ENCODE data around the gene LRMDA. TPM values are rescaled to one million over a fixed set of nuclear protein-coding genes. Genes with fewer than 3 reads are reported as not detected.

The LRMDA gene
- total RNA-seq, 1 experiment from 2014 or later = 1.2 TPM

DNA sequence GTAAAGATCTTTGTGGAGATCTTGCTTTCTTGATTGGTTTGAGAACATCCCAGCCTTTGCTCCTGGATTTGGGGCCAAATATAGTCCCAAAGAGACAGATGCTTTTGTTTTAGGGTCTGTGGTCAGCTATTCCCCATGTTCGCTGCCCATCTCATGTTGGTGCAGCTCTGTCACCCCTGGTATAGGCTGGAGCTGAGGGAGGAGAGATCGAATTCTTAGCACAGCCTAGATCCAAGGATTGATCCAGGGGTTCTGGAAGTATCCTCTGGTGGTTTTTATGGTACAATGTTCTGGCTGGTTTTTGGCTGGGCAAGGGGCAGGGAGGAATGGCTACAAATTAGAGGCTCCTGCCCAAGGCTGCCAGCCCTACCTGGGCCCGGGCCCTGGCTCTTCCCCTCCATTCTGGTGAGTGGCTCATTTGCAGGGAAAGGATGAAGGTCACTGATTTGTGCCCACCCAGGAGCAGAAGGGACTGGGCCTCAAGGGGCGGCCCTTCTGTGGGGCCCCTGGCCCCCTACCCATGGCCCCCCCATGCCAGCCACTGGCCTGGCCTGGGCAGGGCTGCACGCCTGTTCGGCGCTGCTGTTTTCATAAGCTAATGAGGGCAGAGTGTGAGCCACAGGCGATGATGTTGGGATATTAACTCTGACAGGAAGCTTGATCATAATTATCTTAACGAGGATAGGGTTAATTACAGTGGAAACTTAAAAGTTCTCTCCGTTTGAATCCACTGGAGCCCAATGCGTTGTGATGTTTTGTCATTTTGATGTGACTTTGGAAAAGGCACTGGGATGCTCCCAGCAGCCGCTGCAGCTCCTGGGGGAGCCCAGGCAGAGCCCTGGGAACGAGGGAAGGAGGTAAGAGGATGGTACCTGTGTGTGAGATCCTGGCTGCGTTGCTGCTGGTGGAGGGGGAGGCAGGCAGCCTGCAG is 600.6 kb downstream of the LRMDA start:
- H3K36me3 ChIP-seq (ENCODE audit: low read depth, low read length) = no peaks in the 10 kb centered on the region
- no peak for ATAC-seq
- no peak for DNase-seq
- ChIA-PET CTCF (interaction anchor here (1.0 kb wide), 1 partner anchor 630 kb away, joined by 3 read pairs; the partner anchor contains the start of gene ZNF503), POLR2A (ENCODE audit: unreplicated experiment) (interaction anchor here (0.6 kb wide), 1 partner anchor 492 kb away, joined by 5 read pairs; no protein-coding TSS in a partner anchor)
- H3K79me2 ChIP-seq (ENCODE audit: low read length) = no peaks in the 10 kb centered on the region
- no peak overlapping the region for H3K9ac ChIP-seq (ENCODE audit: low read length)
- no peaks in the 10 kb centered on the region for H3K9me3 ChIP-seq (ENCODE audit: low read length)
- no TSS peak for BruUV-seq (replicated peaks)
- peaks cover 19% of the 10 kb centered on the region for H3K4me1 ChIP-seq (ENCODE audit: insufficient read depth, low read length)
- no peak overlapping the region for H2AFZ ChIP-seq (ENCODE audit: low read length)
- peaks cover 27% of the 10 kb centered on the region for H3K27me3 ChIP-seq (ENCODE audit: low read length)
- H3K9me2 ChIP-seq (replicated peaks; ENCODE audit: low read length) = no peaks in the 10 kb centered on the region
- no peaks in the 10 kb centered on the region for H3F3A ChIP-seq (ENCODE audit: low read length, unreplicated experiment)
- H3K27ac ChIP-seq (ENCODE audit: low read length) = no peak overlapping the region
- H4K20me1 ChIP-seq (ENCODE audit: low read length) = no peaks in the 10 kb centered on the region
- H3K4me2 ChIP-seq (ENCODE audit: low read length) = no peak overlapping the region
- intact Hi-C loops (cut with micrococcal nuclease) = loop anchor here (5.0 to 10.0 kb wide), 3 partner anchors 497 to 975 kb away; no protein-coding TSS in a partner anchor
- no peak overlapping the region for H3K4me3 ChIP-seq (ENCODE audit: low read length)
- TF ChIP-seq, protein P1, sequence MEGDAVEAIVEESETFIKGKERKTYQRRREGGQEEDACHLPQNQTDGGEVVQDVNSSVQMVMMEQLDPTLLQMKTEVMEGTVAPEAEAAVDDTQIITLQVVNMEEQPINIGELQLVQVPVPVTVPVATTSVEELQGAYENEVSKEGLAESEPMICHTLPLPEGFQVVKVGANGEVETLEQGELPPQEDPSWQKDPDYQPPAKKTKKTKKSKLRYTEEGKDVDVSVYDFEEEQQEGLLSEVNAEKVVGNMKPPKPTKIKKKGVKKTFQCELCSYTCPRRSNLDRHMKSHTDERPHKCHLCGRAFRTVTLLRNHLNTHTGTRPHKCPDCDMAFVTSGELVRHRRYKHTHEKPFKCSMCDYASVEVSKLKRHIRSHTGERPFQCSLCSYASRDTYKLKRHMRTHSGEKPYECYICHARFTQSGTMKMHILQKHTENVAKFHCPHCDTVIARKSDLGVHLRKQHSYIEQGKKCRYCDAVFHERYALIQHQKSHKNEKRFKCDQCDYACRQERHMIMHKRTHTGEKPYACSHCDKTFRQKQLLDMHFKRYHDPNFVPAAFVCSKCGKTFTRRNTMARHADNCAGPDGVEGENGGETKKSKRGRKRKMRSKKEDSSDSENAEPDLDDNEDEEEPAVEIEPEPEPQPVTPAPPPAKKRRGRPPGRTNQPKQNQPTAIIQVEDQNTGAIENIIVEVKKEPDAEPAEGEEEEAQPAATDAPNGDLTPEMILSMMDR (conservative IDR thresholded peaks at IDR 0.05; ENCODE audit: low read depth, low read length) = no peak
- no peak for TF ChIP-seq EZH2phosphoT487 (IDR thresholded peaks at IDR 0.05; ENCODE audit: borderline replicate concordance, low read length)
- TF ChIP-seq EZH2 (IDR thresholded peaks at IDR 0.05; ENCODE audit: low read length, unreplicated experiment) = no peak

- H3K4me2 ChIP-seq (ENCODE audit: low read length) = no peak overlapping the region
- H3K79me2 ChIP-seq (ENCODE audit: low read length) = no peaks in the 10 kb centered on the region
- H3F3A ChIP-seq (ENCODE audit: low read length, unreplicated experiment) = no peaks in the 10 kb centered on the region
- no peaks in the 10 kb centered on the region for H3K9me3 ChIP-seq (ENCODE audit: low read length)
- no TSS peak for BruUV-seq (replicated peaks)
- ChIA-PET POLR2A (ENCODE audit: unreplicated experiment) (interaction anchor here (0.6 kb wide), 1 partner anchor 492 kb away, joined by 5 read pairs; no protein-coding TSS in a partner anchor), CTCF (interaction anchor here (1.0 kb wide), 1 partner anchor 631 kb away, joined by 3 read pairs; the partner anchor contains the start of gene ZNF503)
- no peak overlapping the region for H3K27ac ChIP-seq (ENCODE audit: low read length)
- no peaks in the 10 kb centered on the region for H3K36me3 ChIP-seq (ENCODE audit: low read depth, low read length)
- H3K4me3 ChIP-seq (ENCODE audit: low read length) = no peak overlapping the region
- intact Hi-C loops (cut with micrococcal nuclease) = loop anchor here (1.0 to 10.0 kb wide), 4 partner anchors 379 to 975 kb away; no protein-coding TSS in a partner anchor
- ATAC-seq (no peak), DNase-seq (no peak)
- H3K9me2 ChIP-seq (replicated peaks; ENCODE audit: low read length) = no peaks in the 10 kb centered on the region
- H2AFZ ChIP-seq (ENCODE audit: low read length) = no peak overlapping the region
- H3K27me3 ChIP-seq (ENCODE audit: low read length) = peaks cover 27% of the 10 kb centered on the region
- H4K20me1 ChIP-seq (ENCODE audit: low read length) = no peaks in the 10 kb centered on the region
- peaks cover 23% of the 10 kb centered on the region for H3K4me1 ChIP-seq (ENCODE audit: insufficient read depth, low read length)
- TF ChIP-seq, protein P1 (conservative IDR thresholded peaks at IDR 0.05; ENCODE audit: low read depth, low read length) = no peak
- TF ChIP-seq EZH2 (IDR thresholded peaks at IDR 0.05; ENCODE audit: low read length, unreplicated experiment) = no peak
- no peak for TF ChIP-seq EZH2phosphoT487 (IDR thresholded peaks at IDR 0.05; ENCODE audit: borderline replicate concordance, low read length)
- no peak overlapping the region for H3K9ac ChIP-seq (ENCODE audit: low read length)
Observed at GRCh38 chr10:76032700-76033039, 601.2 kb downstream of the LRMDA start.
